ENCODE data around the gene TRERF1.
A peak's percentile ranks its signal among the peaks of the same experiment; 100 is the strongest.
"Not testable (repeated sequence)": the region's sequence is repeated elsewhere in the genome, so short reads cannot be mapped to it uniquely, and the experiment has no call there.

Gene TRERF1
- total RNA-seq = 1.9 to 66.4 (median 30.3) reads per million in 18 experiments

DNA sequence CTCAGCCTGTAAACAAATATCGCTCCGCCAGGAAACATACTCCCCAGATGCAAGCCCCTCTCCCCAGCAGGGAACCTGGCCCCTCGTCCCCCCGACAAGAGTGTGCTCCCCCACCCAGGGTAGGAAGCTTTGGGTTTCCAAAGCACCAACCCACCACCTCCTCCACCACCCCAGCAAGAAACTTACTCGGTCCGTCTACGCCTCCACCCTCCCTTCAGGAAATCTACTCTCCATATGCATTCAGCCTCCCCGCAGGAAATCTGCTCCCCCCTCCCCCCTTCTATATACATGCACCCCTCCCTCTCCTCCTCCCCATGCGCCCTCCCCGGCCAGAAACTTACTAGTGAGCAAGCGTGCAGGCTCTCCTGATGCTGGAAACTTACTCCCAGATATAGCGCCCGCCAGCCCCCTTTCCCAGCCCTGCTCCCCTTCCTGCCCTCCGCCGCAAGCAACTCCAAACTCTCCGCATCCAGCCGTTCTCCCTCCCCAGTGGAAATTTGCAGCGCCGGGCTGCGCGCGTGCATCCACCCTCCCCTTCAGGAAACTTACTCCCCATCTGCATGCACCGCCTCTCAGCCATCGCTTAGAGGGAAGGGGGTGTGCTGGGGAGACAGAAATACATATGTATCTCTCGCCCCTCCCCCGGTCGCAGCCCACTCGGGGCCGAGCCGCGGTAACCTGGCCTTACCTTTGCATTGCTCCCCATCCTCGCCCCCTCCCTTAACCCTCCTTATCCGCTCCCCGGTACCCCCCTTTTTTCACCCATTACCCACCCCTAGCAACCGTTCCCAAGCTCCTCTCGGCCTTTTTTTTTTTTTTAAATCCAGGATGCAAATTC is at the start of gene TRERF1:
TRERF1 (minus strand) TSS at position 594 of the 838 bp plus-strand sequence. CDS start 182,336 bp downstream, outside the sequence.
- peak; percentile 40 to 53 for DNase-seq

- peak; percentile 3 to 47 for DNase-seq
These were observed 46.9 kb upstream of the TRERF1 start for GRCh38 chr6:42498473-42499128.

DNA sequence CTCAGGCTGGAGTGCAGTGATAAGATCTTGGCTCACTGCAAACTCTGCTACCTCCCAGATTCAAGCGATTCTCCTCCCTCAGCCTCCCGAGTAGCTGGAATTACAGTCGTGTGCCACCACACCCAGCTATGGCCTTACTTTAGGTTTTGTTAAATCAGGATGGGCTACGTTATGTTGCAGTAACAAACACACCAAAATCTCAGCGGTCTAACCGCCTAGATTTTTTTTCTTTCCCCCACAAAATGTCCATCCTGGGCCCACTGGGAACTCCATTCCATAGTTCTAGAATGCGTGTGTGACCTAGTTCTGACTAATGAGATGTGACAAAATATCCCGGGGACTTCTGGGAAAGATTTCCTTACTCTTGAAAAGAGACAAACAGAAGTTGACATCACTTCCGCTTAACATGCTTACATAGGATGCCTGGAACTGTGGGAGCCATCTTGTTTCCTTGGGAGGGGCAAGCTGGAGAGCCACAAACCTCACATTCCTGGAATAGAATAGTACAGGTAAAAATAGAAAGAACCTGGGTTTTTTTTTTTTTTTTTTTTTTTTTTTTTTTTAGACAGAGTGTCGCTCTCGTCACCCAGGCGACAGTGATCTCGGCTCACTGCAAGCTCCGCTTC is 42.3 kb upstream of the TRERF1 start:
- DNase-seq = no peak

DNA sequence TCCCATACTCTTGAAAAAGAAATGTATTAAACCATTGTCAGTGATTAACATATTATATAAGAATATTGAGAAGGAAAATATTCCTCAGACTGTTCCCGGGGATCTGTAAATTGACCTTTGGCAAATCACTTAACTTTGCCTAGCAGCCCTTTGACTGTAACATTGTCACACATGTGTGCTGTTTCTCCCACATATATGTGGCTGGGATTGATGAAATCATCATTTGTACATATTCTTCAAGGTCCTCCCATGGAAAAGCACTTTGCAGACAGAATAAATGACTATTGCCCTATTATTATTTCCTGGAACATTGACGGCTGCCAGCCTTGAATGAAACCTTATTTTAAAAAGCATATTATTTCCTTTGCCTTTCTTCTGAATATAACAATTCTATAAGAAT is 36.4 kb upstream of the TRERF1 start:
- DNase-seq = no peak

DNA sequence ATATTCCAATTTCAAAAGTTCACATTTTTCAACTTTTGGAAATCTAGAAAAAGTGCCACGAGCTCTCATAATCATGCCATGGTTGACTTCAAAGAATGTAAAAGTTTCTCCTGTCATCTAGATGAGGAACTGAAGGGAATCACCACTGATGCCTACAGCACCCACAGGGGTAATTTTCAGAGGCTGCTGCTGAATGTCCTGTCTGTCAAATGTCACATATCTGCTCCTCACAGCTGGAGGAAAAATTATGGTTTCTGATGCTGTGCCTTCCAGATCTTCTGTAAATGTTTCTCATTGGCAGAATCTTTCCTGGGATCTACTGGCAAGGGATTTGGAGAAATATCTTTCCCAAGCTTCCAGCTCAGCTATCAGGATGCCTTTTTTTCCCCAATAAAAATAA is 32.5 kb upstream of the TRERF1 start:
- DNase-seq = no peak

DNA sequence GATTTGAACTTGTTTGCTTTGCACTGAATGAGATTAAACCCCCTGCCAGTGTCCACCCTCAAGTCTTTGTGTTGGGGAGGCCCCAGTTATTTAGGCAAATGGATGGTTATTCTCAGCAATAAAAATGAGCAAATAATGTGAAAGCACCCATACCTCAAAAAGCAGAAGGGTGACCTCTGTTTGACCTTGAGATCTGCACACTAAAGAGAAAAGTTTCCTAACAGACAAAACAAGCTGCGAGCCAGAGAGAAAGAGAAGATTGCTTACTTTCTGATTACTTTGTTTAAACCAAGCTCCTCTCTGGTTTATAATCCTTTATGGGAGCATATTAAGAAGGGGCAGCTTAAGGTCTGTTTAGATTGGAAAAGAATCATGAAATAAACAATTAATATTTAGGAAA is 30.4 kb upstream of the TRERF1 start:
- no peak for DNase-seq

- DNase-seq = no peak
These were observed 20.0 kb upstream of the TRERF1 start for GRCh38 chr6:42471714-42472113.

- no peak for DNase-seq
These were observed 19.4 kb upstream of the TRERF1 start for GRCh38 chr6:42471142-42471541.

GRCh38 chr6:42468273-42468672 is 16.5 kb upstream of the TRERF1 start:
- DNase-seq = no peak

DNA sequence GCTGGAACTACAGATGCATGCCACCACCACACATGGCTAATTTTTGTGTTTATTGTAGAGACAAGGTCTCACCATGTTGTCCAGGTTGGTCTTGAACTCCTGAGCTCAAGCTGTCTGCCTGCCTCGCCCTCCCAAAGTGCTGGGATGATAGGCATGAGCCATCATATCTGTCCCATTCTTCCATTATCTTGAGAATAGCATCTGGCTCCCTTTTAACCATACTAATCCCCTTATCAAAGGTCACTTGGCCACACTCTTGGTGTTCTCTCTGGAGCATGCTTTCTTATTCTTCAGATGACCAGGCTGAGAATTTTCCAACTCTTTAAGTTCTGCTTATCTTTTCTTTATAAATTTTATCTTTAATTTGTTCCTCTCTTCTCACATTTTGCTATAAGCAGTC is 15.9 kb upstream of the TRERF1 start:
- no peak for DNase-seq

DNA sequence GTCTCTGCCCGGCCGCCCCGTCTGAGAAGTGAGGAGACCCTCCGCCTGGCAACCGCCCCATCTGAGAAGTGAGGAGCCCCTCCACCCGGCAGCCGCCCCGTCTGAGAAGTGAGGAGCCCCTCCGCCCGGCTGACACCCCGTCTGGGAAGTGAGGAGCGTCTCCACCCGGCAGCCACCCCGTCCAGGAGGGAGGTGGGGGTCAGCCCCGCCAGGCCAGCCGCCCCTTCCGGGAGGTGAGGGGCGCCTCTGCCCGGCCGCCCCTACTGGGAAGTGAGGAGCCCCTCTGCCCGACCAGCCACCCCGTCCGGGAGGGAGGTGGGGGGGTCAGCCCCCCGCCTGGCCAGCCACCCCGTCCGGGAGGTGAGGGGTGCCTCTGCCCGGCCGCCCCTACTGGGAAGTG is 14.7 kb upstream of the TRERF1 start:
- DNase-seq = not testable (repeated sequence)

- DNase-seq = no peak
These were observed 10.8 kb upstream of the TRERF1 start for GRCh38 chr6:42462474-42462972.

GRCh38 chr6:42460883-42461282 is 9.2 kb upstream of the TRERF1 start:
- DNase-seq = no peak

DNA sequence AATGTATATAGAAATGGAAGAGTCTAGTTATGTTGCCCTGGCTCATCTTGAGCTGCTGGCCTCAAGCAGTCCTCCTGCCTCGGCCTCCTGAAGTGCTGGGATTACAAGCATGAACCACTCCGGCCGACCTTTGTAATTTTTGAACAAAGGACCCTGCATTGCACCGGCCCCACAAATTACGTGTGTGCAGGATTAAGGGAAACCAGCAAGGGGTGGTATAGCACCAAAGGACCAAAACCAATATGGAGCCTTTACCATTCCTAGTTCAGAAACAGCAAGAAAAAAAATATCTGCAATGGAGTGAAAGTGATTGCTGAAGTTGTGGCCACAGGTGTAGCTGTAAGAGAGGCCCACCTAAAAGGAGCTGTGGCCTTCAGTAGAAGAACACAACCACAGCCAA is 8.2 kb upstream of the TRERF1 start:
- DNase-seq = no peak

DNA sequence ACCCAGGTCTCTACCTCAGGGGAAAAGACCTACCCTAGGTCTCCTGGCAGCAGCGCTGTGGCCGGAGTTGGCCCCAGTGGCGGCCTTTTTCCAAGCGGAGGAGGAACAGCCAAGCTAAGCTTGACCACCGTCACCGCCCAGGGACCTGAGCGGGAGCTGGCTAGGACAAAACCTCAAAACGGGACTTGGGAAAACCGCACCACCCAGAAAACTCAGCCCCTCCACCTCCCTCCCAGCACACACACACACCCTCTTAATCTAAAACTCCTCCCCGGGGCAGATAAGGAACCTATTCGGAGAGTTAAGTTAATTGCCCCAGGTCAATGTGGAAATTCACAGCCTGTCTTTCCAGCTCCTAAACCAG is 2.7 kb upstream of the TRERF1 start:
- no peak for DNase-seq

- peak in 1 of 2 donors; percentile 20 for DNase-seq
These were observed 2.1 kb upstream of the TRERF1 start for GRCh38 chr6:42453654-42454427.

- peak; percentile 60 to 77 for DNase-seq
These were observed 1.4 kb upstream of the TRERF1 start for GRCh38 chr6:42453031-42453653.

DNA sequence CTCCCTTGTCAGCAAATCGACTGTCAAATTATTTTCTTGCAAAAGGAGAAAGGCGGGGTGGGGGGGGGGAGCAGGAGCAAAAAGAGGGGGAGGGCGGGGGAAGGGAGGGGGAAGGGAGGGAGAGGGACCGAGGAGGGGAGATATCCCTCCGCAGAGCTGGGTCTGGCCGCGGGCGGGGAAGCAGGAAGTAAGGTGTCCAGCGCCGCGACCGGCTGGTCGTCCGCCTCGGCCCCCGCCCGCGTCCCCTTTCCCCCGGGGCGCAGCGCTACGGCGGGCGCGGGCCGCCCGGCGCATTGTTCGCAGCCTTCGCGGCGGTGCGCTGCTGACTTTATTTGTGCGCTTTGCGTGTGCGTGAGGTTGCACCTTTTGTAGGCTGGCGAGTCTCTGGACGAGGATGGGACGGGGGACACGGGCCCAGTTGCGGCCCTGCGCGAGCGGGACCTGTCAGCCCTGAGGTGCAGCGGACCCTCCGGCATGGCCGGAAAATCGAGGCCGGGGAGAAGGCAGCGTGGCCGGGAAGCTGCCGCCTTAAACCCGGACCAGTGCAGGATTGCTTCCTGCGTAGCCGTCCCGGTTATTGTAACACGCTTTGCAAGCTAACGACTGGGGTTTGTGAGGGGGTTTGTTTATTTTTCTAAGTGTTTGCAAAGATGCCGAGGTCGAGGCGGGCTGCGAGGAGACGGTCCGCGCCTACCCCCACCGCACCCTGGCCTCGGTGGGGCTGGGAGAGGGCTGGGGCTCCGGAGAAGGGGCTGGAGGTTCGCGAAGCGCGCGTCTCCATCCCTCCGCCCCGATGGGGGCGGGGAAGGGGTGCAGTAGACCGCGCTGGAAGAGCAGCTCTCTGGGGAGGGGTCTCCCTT is 675 bp upstream of the TRERF1 start:
- DNase-seq = peak; percentile 49 to 67

GRCh38 chr6:42450477-42451332 is 1.0 kb downstream of the TRERF1 start:
- DNase-seq = peak; percentile 13 to 20

- no peak for DNase-seq
These were observed 1.7 kb downstream of the TRERF1 start for GRCh38 chr6:42449917-42450476.

Data from inflammatory macrophage (primary cell).